NCI-H2227 (cell line): Measurements from ENCODE around the gene TTC9.

ENCODE experiments used
- DNase-seq: peaks from one replicate; lab custom pipeline; 2025; ENCODE audit not compliant: unreplicated experiment; lab: John Stamatoyannopoulos, UW

TTC9 gene

GRCh38 chr14:70641548-70642302 lies at the start of gene TTC9:
TSS of gene TTC9 (plus strand) at chr14:70641916. CDS start at chr14:70642130, 214 bp downstream.
- DNase-seq, result peak; percentile 33

- no peak for DNase-seq
Observed at GRCh38 chr14:70594461-70594860, 47.3 kb upstream of the TTC9 start.

GRCh38 chr14:70595443-70596185 lies 46.1 kb upstream of the TTC9 start:
- DNase-seq, result no peak

GRCh38 chr14:70597731-70598130 lies 44.0 kb upstream of the TTC9 start:
- no peak for DNase-seq

GRCh38 chr14:70599345-70599744 lies 42.4 kb upstream of the TTC9 start:
- DNase-seq, result no peak

GRCh38 chr14:70600382-70601157 lies 41.1 kb upstream of the TTC9 start, which contains the start of gene MED6:
TSS of gene MED6 (minus strand) at chr14:70600655. CDS start at chr14:70600637, 18 bp downstream.
- peak; percentile 94 for DNase-seq

GRCh38 chr14:70601162-70601561 lies 40.6 kb upstream of the TTC9 start:
- no peak for DNase-seq

- no peak for DNase-seq
Observed at GRCh38 chr14:70602254-70602653, 39.5 kb upstream of the TTC9 start.

GRCh38 chr14:70611216-70611615 lies 30.5 kb upstream of the TTC9 start:
- no peak for DNase-seq

GRCh38 chr14:70616646-70617045 lies 25.1 kb upstream of the TTC9 start:
- DNase-seq, result no peak

- no peak for DNase-seq
Observed at GRCh38 chr14:70618314-70618713, 23.4 kb upstream of the TTC9 start.

- no peak for DNase-seq
Observed at GRCh38 chr14:70619708-70620107, 22.0 kb upstream of the TTC9 start.

GRCh38 chr14:70622111-70622712 lies 19.5 kb upstream of the TTC9 start:
- peak; percentile 40 for DNase-seq

GRCh38 chr14:70624972-70625371 lies 16.7 kb upstream of the TTC9 start:
- DNase-seq, result no peak

- DNase-seq, result no peak
Observed at GRCh38 chr14:70631948-70632347, 9.8 kb upstream of the TTC9 start.

- no peak for DNase-seq
Observed at GRCh38 chr14:70635971-70636595, 5.6 kb upstream of the TTC9 start.

- no peak for DNase-seq
Observed at GRCh38 chr14:70638416-70638815, 3.3 kb upstream of the TTC9 start.

- peak; percentile 33 for DNase-seq
Observed at GRCh38 chr14:70640938-70641547, 673 bp upstream of the TTC9 start.

- peak; percentile 12 for DNase-seq
Observed at GRCh38 chr14:70642303-70643235, 853 bp downstream of the TTC9 start.
